GM12864 (cell line): ENCODE results near the gene CCR3.

Source experiments
- DNase-seq: peaks from one replicate; pipeline ENCODE4 v3.0.0-alpha.2; 2011; ENCODE audit warnings: low read depth
- H3K4me3 ChIP-seq: 2 replicates; pipeline ENCODE4 v1.5.1; 2011; ENCODE audit warnings: mild to moderate bottlenecking, low read depth, low read length, control low read depth
- TF ChIP-seq, protein P1 (sequence below): IDR thresholded peaks from 2 replicates; pipeline ENCODE4 v1.5.1; 2011; ENCODE audit warnings: low read depth, mild to moderate bottlenecking, moderate library complexity, low read length, control low read depth, inconsistent platforms; ENCODE audit errors: missing control alignments

The CCR3 gene

DNA sequence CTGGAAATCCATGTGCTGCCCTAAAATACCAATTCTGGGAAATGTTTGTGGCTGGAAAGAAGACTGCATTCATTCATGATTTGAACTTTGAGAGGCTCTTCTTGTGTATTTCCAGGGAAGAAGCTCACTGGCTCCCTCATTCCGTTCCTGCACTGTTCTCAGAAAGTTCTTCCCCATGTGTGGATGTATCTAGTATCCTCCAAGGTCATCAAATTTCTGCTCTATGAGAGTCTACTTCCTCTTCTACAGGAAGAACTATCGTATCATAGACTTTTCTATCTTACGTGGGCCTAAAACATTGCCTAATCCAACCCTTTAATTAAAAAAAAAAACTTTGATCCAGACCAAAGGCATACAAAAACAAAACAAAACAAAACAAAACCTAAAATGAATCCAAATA lies 2.9 kb downstream of the CCR3 start:
- DNase-seq: no peak
- TF ChIP-seq, protein P1, sequence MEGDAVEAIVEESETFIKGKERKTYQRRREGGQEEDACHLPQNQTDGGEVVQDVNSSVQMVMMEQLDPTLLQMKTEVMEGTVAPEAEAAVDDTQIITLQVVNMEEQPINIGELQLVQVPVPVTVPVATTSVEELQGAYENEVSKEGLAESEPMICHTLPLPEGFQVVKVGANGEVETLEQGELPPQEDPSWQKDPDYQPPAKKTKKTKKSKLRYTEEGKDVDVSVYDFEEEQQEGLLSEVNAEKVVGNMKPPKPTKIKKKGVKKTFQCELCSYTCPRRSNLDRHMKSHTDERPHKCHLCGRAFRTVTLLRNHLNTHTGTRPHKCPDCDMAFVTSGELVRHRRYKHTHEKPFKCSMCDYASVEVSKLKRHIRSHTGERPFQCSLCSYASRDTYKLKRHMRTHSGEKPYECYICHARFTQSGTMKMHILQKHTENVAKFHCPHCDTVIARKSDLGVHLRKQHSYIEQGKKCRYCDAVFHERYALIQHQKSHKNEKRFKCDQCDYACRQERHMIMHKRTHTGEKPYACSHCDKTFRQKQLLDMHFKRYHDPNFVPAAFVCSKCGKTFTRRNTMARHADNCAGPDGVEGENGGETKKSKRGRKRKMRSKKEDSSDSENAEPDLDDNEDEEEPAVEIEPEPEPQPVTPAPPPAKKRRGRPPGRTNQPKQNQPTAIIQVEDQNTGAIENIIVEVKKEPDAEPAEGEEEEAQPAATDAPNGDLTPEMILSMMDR: no peak
- H3K4me3 ChIP-seq: no peak overlapping the region

DNA sequence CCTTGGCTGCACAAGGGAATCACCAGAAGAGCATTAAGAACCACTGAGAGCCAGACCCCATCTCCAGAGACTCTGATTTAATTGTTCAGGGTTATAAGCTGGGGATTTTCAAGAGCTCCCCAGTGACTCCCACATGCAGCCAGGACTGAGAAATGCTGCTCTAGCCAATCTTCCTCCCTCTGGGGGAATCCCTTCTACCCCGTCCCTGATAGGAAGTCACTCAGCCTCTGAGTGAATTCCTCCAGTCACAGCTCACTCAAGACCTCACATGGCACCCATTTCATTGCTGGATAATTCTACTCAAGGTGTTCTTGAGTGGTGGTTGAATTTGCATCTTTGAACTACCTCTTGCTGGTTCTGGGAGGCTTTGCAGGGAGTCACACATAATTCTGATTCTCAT lies 10.7 kb downstream of the CCR3 start:
- TF ChIP-seq, protein P1: no peak
- no peak overlapping the region for H3K4me3 ChIP-seq
- DNase-seq: no peak

DNA sequence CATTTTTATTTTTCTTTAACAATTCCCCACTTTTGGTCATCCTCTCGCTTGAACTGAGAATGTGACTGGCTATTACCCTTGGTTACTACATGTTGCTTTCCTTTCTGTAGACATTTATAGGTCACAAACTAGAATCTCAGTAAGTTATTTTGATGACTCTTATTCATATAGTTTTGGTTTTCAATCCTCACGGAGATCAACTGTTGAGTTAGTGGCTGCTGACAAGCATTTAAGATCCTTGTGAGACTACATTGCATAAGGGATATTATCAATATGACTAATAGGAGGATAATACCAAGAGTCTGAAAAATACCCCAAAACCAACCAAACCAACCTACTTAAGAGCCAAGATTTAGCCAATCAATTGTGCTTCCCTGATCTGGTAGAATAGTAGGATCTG lies 16.3 kb downstream of the CCR3 start:
- TF ChIP-seq, protein P1: no peak
- no peak overlapping the region for H3K4me3 ChIP-seq
- no peak for DNase-seq

DNA sequence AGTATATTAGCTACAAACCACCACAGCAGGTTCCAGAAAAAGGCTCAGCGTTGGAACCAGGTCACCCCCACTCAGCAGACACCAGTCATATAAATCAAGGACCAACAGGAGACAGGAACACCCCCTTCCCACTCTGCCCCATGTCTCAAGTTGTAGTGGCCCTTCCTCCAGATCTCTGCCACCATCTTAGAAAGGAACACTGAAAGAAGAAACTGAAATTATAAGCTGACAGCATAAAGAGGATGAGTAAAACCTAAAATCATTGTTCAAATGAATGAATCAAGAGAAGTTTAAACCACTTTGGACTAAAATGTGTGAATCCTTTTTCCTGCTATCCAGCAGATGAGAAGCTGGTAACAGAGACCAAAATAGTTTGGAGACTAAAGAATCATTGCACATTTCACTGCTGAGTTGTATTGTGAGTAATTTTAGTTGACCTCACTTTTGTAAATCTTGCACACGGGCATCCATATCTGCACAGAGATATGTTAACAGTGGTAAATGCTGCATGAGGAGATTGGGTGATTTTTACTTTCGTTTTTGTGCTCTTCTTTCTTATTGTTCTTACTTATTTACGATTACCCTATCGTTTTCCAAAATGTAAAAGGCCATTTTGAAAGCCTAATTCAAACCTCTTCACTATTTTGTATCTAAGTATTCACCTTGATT lies 19.8 kb downstream of the CCR3 start:
- H3K4me3 ChIP-seq: no peak overlapping the region
- no peak for DNase-seq
- TF ChIP-seq, protein P1: no peak

DNA sequence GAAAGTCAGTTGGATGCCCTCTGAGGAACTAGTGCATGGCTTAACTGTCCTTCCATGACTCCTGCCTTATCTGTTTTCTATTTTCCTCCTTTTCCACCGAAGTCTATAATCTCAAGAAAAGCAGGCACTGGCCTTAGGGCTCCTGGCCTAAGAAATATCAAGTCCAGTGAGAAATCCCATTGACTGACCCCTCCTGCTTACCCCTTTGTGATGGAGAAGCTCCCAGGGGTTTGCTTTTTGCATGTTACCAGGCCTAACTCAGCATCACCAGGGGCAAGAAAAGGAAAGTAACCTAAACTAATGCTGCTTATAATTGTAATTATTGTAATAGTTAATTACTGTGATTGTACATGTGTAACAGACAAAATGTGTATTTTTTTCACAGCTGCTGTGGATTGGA lies 21.7 kb downstream of the CCR3 start:
- H3K4me3 ChIP-seq: no peak overlapping the region
- no peak for DNase-seq
- TF ChIP-seq, protein P1: no peak

DNA sequence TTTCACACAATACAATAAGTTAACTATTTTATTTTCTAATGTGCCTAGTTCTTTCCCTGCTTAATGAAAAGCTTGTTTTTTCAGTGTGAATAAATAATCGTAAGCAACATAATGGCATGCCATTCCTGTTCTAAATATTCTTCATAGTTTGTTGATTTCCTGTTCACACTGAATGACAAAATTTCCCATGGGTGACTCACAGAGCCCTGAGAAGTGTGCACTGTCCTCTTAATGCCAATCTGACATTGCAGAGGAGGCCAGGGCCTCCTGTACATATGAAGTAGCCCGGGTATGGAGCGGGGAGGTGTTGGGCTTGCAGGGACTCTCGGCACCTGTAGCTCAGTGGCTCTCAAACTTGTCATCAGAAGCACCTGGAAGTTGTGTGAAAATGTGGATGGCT lies 24.3 kb downstream of the CCR3 start:
- no peak for DNase-seq
- TF ChIP-seq, protein P1: no peak
- H3K4me3 ChIP-seq: no peak overlapping the region

DNA sequence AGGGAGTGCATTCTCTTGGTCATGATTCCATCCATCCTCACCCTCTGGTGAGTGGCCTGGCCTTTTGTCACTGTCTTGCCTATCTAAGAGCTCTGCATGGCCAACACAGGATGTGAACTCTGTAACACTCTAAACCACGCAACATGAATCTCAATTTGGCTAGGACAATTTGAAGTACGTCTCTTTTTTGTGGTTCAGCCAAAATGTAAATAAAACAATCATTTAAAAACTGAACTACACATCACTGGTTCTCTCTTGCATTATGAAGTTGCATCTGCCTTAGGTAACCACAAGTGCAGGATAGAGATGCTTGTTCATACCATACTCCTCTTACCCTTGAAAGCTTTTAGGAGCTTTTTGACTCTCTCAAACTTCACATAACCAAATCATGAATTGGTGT lies 27.3 kb downstream of the CCR3 start:
- TF ChIP-seq, protein P1: no peak
- no peak overlapping the region for H3K4me3 ChIP-seq
- no peak for DNase-seq
